ENCODE measurements around the gene HPD.

DNA sequence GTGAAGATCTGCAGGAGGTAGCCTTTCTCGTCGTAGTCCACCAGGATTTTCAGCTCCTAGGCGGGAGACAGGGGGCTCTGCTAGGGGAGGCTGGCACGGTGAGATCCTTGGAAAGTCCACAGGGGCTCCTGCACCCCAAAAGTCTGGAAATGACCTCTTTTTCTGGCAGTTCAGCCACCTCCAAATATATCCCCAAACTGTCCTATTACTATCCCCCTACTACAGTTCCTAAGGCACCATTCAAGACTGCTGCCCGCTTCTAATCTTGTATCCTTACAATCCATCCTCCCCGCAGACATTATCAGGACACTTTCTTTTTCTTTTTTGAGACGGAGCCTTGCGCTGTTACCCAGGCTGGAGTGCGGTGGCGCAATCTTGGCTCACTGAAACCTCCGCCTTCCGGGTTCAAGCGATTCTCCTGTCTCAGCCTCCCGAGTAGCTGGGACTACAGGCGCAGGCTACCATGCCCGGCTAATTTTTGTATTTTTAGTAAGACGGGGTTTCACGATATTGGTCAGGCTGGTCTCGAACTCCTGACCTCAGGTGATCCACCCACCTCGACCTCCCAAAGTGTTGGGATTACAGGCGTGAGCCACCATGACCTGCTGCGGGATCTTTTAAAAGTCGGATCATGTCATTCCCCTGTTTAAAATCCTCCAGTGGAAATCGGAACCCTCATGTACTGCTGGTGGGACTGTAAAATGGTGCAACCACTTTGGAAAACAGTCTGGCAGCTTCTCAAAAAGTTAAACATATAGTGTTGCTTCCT, 18.5 kb downstream of the HPD start:
- TF ChIP-seq, protein P1, sequence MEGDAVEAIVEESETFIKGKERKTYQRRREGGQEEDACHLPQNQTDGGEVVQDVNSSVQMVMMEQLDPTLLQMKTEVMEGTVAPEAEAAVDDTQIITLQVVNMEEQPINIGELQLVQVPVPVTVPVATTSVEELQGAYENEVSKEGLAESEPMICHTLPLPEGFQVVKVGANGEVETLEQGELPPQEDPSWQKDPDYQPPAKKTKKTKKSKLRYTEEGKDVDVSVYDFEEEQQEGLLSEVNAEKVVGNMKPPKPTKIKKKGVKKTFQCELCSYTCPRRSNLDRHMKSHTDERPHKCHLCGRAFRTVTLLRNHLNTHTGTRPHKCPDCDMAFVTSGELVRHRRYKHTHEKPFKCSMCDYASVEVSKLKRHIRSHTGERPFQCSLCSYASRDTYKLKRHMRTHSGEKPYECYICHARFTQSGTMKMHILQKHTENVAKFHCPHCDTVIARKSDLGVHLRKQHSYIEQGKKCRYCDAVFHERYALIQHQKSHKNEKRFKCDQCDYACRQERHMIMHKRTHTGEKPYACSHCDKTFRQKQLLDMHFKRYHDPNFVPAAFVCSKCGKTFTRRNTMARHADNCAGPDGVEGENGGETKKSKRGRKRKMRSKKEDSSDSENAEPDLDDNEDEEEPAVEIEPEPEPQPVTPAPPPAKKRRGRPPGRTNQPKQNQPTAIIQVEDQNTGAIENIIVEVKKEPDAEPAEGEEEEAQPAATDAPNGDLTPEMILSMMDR (IDR thresholded peaks at IDR 0.05; ENCODE audit: borderline replicate concordance, extremely low read depth, low read length, poor library complexity, severe bottlenecking) = peak; percentile 7
- TF ChIP-seq EZH2 (IDR thresholded peaks at IDR 0.05; ENCODE audit: borderline replicate concordance, low read depth, low read length, severe bottlenecking) = no peak
